Measurements from ENCODE around the gene CALD1.

Gene CALD1

DNA sequence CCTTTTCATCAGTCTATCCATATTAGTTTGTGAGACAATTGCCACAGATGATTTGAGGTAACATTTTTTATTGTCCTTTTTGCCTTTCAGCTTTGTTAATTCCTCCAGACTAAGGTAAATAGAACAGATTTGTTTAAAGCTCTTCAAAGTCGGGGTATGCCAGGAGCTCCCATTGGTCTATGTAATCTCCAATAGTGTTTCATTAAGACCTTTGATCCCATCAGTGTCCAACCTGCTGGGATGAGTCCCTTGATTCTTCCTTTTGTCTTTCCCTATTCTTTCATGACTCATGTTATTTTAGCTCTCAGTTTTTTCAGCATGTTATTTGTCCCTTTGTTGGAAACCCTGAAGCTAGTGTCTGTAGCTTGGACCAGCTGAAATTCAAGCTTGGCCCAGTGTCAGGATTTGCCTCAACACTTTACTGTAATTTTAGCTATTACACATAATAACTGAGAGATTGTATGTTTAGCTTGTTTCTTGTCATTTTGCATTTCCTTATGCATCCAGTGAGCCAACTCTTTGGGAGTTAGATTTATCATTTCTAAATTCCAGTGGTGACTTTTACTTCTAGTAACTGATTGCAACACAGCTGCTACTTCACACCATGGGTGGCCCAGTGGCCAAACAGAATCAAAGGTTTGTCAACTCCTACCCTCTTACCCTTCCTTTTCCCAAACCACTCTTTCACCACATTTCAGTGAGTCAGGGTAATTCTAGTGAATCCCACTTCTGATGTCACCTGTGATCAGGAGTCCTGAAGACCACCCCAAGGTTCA lies 222.1 kb downstream of the CALD1 start:
- H3K4me3 ChIP-seq (ENCODE audit: low read length): no peak overlapping the region
- no peak overlapping the region for H3K27ac ChIP-seq (ENCODE audit: low read depth, low read length)
- no peaks in the 10 kb centered on the region for H3K4me1 ChIP-seq (ENCODE audit: control insufficient read depth, low read length)
- H3K36me3 ChIP-seq (ENCODE audit: control insufficient read depth, low read length): peaks cover 8% of the 10 kb centered on the region; the same call in 1 of the 2 replicates
- H3K27me3 ChIP-seq (ENCODE audit: control insufficient read depth, low read length): no peaks in the 10 kb centered on the region
- H3K4me2 ChIP-seq (ENCODE audit: low read length): no peak overlapping the region
- no peaks in the 10 kb centered on the region for H3F3A ChIP-seq (ENCODE audit: control insufficient read depth, insufficient read depth)
- TF ChIP-seq EZH2phosphoT487 (IDR thresholded peaks at IDR 0.05; ENCODE audit: borderline replicate concordance, low read length): no peak
- TF ChIP-seq, protein P1, sequence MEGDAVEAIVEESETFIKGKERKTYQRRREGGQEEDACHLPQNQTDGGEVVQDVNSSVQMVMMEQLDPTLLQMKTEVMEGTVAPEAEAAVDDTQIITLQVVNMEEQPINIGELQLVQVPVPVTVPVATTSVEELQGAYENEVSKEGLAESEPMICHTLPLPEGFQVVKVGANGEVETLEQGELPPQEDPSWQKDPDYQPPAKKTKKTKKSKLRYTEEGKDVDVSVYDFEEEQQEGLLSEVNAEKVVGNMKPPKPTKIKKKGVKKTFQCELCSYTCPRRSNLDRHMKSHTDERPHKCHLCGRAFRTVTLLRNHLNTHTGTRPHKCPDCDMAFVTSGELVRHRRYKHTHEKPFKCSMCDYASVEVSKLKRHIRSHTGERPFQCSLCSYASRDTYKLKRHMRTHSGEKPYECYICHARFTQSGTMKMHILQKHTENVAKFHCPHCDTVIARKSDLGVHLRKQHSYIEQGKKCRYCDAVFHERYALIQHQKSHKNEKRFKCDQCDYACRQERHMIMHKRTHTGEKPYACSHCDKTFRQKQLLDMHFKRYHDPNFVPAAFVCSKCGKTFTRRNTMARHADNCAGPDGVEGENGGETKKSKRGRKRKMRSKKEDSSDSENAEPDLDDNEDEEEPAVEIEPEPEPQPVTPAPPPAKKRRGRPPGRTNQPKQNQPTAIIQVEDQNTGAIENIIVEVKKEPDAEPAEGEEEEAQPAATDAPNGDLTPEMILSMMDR (IDR thresholded peaks at IDR 0.05; ENCODE audit: low read depth, low read length, poor library complexity, severe bottlenecking): no peak
- no peaks in the 10 kb centered on the region for H4K20me1 ChIP-seq (ENCODE audit: control insufficient read depth, insufficient read depth, low read depth, low read length)
- H3K9me2 ChIP-seq (replicated peaks; ENCODE audit: control insufficient read depth, low read length): no peaks in the 10 kb centered on the region
- H3K79me2 ChIP-seq (ENCODE audit: control insufficient read depth, low read length): no peaks in the 10 kb centered on the region
- H3K9me3 ChIP-seq (ENCODE audit: control insufficient read depth, insufficient read depth, low read length): no peaks in the 10 kb centered on the region

DNA sequence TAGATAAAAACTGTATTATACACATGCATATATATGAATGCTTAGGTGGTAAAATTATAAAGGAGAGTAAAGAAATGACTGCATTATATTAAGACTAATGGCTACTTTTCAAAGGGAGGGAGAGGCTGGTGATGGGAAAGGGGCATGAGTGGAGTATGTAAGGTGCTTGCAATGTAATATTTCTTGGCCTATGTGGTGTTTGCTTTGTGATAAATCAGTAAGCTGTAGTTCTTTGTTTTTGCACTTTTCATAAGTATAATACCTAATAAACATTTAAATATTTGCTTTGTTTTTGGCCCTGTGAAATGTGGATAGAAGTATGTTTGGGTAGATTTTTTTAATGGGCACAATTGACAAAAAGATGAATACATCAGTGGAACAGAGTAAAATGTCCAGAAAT lies 232.8 kb downstream of the CALD1 start:
- Histone ChIP-seq H3K9me2 (replicated peaks; ENCODE audit: control insufficient read depth, low read length) (no peaks in the 10 kb centered on the region), H3K4me2 (ENCODE audit: low read length) (no peak overlapping the region), H3K9me3 (ENCODE audit: control insufficient read depth, insufficient read depth, low read length) (no peaks in the 10 kb centered on the region), H3F3A (ENCODE audit: control insufficient read depth, insufficient read depth) (no peaks in the 10 kb centered on the region), H3K4me3 (ENCODE audit: low read length) (no peak overlapping the region), H3K27me3 (ENCODE audit: control insufficient read depth, low read length) (no peaks in the 10 kb centered on the region), H3K4me1 (ENCODE audit: control insufficient read depth, low read length) (no peaks in the 10 kb centered on the region), H3K27ac (ENCODE audit: low read depth, low read length) (no peak overlapping the region), H3K36me3 (ENCODE audit: control insufficient read depth, low read length) (no peaks in the 10 kb centered on the region), H3K79me2 (ENCODE audit: control insufficient read depth, low read length) (no peaks in the 10 kb centered on the region), H4K20me1 (ENCODE audit: control insufficient read depth, insufficient read depth, low read depth, low read length) (no peaks in the 10 kb centered on the region)
- TF ChIP-seq, protein P1 (IDR thresholded peaks at IDR 0.05; ENCODE audit: low read depth, low read length, poor library complexity, severe bottlenecking): no peak
- TF ChIP-seq EZH2phosphoT487 (IDR thresholded peaks at IDR 0.05; ENCODE audit: borderline replicate concordance, low read length): no peak
